Measurements from ENCODE around the gene SLC4A1AP.

SLC4A1AP gene

DNA sequence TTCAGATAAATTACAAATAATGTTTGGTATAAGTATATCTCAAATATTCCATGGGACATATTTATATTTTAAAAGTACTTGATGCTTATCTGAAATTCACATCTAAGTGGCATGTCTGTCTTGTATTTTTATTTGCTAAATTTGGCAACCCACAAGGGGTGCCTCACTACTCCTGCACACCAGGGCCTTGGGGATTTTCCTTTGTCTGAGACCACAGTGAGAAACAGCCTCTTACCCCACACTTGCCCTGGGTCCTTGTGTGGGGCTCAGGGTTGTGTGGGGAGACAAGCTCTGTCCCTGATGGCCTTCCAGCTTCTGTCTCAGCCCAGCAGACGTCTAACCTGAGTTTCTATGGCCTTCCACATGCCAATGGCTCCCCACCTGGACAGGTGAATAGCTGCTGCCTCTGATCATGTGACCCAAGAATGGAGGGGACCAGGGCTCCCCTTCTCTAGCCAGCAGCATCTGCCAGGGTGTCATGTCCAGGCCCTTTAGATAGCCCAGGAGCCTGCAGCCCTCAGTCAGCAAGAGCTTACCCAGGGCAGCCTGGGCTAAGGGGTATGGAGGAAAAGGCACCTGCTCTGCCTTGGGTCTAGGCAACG, 58.3 kb downstream of the SLC4A1AP start:
- no peak for DNase-seq

DNA sequence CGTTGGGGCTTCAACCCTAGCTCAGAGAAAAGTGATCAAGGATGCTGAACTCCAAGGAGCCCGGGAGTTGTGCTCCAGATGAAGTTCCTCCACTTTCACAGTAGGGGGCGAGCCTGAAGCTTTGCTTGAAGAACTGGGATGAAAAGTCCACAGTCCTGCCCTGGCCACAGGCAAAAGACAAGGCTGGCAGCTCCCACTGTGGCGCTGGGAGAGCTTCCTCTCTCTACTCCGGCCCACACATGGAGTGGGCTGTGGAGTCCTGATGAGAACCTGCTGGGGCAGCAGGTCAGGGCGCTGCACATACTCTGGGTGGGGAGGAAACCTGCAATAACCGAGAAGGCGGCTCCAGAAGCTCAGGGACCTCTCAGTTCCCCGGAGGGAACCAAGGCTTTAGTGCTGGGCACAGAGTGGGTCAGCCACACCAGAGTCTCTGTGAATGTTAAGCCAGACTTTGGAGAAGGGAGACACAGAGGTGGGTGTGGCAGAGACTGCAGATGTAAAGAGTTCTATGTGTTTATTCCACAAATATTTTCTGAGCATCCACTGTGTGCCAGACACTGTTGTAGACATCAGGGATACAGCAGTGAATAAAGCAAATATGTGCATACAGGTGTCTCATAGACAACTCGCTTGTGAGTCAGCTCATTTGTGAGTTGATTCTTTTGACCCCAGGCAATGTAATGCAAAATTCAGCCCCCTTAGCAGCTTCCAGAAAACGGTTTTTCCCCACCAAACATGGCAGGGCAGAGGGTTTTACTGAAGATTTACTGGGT, 59.9 kb downstream of the SLC4A1AP start:
- peak; percentile 46 for DNase-seq

DNA sequence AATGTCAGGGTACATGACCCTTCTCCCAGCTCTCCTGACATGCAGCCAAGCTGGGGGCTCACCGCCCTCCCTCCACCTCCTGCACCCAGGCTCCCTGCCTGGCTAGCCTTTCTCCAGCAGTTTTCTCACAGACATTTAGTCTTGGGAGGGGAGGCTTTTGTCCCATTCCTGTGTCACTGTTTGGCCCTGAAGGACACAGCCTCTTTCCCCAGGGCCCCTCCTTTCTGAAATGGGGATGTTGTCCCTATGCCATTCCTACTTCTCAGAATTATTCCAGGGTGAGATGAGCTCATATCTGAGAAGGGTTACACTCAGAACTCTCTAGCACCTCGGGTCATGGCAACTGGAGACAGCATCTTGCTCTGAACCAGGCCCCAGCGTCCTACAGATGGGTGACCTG, 60.5 kb downstream of the SLC4A1AP start:
- no peak for DNase-seq

DNA sequence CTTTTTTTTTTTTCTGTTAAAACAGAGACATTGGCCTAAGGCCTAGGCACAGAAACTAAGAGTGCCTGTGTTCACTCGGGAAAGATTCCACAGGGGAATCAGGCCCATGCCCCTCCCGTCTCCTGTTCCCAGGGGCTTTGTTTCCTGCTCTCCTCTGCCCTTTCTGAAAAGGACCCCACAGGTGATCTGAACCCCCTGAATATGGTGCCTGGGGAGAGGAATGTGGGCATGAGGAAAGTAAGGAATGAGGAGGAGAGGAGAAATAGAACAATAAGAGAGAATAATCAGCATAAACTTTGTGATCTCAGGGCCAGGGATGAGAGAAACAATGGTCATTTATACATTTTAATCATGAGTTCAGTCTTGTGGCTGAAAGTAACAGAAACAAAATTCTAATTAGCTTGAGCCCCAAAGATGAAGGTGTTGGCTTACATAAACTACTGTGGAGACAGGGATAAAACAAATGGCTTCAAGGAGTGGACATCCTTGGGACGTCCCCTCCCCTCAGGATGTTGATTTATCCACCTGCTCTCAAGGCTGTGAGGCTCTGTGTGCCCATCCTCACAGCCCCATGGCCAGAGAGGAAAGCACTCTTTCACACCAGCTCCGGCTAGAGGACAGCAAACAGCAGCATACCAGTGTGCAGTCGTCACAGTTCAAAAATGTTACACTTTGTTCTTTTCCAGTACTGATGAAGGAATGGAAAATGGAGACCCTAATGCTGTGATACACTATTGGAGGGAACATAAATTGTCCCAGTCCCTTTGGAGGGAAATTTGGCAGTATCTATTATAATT, 61.4 kb downstream of the SLC4A1AP start:
- DNase-seq, result no peak

DNA sequence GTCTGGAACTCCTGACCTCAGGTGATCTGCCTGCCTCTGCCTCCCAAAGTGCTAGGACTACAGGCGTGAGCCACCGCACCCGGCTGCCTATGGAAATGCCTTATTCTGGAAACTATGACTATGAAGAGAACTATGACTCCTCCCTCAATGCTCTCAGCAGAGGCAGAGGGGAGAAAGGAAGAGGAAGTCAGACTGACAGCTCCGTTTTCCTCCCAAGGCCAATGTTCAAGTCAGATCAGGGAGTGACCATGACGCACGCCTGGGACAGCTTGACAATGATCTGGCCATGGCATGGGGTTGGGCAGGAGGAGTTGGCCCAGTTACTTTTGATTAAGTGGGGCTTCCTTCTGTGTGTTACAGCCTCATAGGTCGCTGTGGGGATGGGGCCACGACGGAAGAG, 63.6 kb downstream of the SLC4A1AP start:
- DNase-seq, result no peak

DNA sequence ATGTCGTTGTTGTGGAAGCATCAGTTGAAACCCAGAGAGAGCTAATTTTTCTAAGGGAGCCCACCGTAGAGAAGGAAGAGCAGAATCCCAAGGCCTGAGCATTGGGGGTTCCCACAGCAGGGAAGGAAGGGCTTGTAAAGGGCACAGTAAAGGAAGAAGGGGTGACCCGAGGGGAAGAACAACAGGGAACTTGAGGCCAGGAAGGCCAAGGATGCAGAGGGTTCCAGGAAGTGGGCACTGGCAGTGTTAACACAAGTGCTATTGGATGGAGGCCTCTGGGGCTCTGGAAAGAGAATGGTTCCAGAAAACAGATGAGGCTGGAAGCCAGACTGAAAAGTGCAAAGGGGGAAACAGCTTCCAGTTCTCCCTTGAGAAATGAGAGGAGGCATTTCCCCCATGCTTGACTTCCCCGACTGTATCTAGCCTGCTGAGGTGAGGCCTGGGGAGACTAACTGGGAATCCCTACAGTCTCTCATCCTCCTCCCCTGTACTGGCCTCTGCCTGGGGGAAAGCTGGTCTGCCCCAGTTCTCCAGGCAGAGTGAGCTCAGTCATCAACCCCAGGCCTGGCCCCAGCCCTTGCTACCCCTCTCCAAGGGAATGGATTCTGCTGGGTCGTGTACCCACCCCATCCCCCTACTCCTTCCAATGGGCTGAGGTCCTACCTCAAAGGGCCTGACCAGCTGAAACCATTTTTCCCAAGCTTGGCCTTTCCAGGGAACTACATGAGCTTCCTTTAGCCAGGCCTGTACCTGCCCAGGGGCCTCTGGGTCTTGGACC, 64.6 kb downstream of the SLC4A1AP start:
- no peak for DNase-seq

GRCh38 chr2:27729198-27729597, 65.5 kb downstream of the SLC4A1AP start:
- no peak for DNase-seq

DNA sequence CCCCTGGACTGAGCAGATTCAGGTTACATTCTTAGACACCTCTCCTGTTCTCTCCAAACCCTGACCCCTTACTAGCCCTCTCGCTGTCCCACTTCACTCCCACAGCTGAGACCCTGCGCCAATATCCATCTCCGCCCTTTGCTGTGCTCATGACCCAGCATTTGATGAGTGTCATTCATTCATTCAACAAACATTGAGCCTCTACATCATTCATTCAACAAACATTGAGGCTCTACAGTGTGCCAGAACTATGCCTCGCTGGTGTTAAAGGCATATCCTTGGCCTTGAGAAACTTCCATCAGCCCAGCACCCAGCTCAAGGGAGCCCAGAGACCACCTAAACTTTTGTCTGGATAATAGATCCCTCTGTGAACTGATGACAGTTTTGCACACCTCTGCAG, 65.9 kb downstream of the SLC4A1AP start:
- DNase-seq, result no peak

DNA sequence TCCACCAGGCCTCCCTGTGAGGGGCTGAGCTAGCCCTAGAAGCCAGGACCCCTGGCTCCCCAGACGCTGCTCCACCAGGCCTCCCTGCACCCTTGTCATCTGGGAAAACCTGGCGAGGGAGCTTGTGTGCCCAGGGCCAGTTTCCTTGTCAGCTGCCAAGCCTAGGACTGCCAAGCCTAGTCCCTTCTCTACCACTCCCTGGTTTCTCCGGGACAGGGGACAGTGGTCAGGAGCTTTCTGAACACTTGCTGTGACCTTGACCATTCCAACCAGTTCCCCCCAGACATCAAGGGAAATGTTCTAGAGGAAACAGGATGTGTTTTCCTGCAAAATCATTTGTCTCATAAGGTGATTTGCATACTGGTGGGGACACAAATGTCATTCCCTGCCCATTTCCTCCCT, 66.6 kb downstream of the SLC4A1AP start:
- DNase-seq, result no peak

DNA sequence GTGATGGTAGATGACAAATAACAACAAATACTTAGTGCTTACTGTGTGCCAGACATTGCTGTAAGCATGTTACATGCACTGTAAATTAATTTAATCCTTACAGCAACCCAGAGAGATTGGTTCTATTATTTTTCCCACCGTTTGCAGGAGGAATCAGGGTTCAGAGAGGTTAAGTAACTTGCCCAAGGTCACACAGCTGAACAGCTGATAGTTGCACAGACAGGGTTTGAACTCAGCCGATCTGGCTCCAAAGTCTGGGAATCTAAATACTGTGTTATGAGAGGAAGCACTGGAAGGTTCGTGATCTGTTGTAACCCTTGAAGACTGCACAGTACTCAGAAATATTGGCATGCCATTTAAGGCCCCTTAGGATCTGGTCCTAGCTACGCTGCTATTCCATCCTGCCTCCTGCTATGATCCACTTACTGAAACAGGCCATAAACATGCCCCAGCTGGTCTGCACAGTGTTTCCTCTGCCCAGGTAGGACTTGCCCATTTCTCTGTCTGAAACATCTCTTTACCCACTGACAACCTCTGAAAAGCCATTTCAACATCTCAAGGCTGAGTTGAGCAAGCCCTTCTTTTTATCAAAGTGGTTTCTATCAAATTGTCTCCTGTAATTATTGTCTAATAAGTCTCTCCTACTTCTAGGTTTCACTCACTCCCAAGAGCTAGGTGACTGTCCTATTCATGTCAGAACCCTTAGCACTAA, 67.4 kb downstream of the SLC4A1AP start:
- no peak for DNase-seq

DNA sequence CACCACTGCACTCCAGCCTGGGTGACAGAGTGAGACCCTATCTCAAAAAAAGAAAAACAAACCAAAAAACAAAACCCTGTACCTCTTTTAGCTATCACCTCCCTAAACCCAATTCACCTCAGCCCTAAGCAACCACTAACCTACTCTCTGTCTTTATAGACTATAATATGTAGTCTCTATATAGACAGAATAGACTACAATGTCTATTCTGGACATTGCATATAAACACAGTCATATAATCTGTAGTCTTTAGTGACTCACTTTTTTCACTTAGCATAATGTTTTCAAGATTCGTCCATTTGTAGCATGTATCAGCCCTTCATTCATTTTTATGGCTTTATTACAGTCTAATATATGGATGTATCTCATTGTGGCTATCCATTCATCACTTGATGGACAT, 70.6 kb downstream of the SLC4A1AP start:
- DNase-seq, result no peak

DNA sequence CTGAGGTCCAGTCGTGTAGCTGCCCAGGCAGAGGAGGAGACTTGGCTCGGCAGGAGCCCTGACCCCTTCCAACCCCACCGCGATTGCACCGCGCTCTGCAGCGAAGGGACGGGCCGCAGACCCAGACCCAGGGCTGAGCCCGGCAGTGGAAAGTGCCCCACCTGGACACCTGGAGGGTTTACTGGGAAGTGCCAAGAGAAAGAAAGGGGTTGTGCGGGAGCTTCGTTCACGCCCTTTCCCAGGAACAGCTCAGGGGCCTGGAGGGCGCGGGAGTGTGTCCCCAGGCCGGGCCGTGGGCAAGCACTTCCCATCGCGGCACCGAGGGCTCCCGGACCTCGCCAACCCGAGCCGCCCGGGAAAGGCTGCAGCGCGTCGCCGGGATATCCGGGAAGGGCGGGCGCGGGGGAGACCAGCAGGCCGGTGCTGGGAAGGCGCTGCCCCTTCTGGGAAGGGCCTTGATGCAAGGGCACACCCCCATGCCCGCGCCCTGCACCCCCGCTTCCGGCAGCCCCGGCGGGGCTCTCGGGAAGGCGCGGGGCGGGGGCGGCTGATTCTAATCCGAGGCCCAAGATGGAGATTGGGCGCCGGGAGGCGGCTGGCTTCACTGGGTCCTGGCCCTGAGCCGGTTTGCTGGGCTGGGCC, 71.7 kb downstream of the SLC4A1AP start:
- DNase-seq, result peak; percentile 39

DNA sequence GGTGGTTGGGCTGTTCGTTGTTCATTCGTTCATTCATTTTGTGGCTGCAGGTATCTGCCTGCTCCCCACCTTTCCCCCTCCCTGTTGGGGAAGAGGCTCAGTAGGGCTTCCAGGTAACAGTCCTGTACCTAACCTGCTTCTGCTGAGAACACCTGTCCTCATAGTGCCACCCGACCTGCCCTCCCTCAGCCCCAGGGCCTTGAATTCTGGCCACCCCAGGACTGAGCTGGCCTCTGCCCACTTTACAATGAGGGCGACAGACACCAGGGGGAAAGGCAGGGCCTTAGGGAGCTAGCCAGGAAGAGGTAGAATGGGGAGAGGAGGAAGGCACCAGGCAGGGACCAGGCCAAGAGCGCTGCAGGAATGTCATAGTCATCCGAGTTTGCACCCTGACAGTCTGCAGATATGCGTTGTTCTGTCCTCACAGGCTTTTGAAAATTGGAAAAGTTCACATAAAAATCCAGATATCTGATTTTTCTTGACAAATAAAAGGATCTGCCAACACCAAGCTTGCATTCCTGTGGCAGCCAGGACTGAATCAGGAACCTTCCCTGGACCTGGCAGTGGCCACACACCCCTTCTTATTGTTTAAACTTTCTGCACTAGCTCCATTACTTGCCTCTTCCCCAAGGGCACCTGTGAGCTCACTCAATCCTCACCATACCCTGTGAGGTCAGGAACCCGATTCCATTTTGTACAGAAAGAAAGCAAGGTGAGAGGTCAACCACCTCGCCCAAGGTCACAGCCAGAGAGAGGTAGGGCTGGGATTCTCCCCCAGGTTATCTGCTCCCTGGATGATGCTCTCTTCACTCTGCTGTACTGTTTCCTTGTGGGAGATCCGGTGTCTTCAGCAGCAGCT, 72.6 kb downstream of the SLC4A1AP start:
- DNase-seq, result no peak

DNA sequence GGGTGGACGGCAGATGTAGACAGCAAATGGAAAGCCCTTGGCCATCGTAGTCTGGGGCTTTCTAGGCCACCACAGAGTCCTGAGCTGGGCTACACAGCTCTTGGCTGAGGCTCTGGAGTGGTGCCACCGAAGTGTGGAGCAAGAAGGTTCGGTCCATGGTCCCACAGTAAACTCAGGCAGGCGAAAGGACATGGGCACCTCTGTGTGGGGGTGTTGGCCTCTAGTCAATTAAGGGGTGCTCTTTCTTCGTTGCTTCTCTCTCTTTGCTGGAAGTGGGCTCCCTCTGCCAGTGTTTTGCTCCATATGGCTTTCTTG, 73.2 kb downstream of the SLC4A1AP start:
- DNase-seq, result no peak

DNA sequence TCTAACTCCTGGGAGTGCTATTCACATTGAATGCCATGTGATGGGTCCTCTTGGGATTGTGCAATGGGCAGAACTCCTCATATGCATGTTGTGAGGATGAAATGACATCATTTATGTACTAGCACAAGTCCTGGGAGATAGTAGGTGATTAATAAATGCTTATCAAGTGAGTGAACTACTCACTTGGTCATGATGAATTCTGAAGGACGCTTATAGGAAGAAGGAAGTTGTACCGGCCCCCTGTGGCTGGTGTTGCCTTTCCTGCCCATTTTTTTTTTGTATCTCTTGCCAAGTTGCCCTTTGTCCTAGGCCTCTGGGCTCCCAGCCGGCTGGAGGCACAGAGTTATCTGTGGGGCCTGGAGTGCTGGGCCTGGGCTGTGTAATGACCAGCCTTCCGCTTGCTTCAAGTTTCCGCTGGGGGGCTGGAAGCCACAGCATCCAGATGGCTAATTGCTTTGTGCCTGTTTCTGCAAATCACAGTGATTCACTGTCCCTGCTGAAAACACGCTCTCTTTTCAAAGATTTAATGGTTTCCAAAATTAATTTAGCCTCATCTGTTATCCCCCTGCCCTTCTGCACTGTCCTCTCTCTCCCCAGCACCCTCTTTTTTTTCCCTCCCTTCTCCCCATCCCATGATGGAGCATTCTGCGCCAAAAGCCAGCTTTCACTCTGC, 74.1 kb downstream of the SLC4A1AP start:
- DNase-seq, result no peak

GRCh38 chr2:27738349-27739057, 74.8 kb downstream of the SLC4A1AP start:
- DNase-seq, result no peak

DNA sequence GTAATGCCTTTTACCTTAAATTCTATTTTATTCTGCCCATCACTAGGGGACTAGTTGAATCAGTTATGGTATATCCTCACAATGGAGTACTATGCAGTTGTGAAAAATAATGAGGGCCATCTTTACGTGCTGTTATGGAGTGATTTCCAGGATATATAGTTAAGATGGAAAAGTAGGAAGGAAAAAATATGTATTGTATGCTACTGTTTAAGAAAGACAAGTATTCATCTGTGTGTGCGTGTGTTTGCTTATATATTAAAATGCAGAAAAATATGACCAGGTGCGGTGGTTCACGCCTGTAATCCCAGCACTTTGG, 75.3 kb downstream of the SLC4A1AP start:
- no peak for DNase-seq

- DNase-seq, result no peak
These were observed 78.0 kb downstream of the SLC4A1AP start for GRCh38 chr2:27741673-27742072.

DNA sequence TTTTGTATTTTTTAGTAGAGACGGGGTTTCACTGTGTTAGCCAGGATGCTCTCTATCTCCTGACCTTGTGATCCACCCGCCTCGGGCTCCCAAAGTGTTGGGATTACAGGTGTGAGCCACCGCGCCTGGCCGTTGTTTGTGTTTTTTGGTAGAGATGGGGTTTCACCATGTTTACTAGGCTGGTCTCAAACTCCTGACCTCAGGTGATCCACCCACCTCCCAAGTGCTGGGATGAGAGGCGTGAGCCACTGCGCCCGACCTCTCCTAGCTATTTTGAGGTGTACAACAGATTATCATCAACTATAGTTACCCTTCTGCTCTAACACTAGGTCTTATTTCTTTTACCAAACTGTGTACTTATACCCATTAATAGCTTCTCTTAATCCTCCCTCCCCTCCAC, 78.9 kb downstream of the SLC4A1AP start:
- DNase-seq, result no peak

All from activated CD4-positive, alpha-beta T cell treated with anti-CD3 and anti-CD28 coated beads, Interleukin-2, amount 50 U/mL, for 16 hours (primary cell).